SIG-M5 (cell line): Measurements from ENCODE around the gene TET1.
"Not testable (repeated sequence)": the region's sequence is repeated elsewhere in the genome, so short reads cannot be mapped to it uniquely, and the experiment has no call there.

Experiments used
- DNase-seq: peaks from one replicate; lab custom pipeline; 2025; lab: John Stamatoyannopoulos, UW

TET1 gene

DNA sequence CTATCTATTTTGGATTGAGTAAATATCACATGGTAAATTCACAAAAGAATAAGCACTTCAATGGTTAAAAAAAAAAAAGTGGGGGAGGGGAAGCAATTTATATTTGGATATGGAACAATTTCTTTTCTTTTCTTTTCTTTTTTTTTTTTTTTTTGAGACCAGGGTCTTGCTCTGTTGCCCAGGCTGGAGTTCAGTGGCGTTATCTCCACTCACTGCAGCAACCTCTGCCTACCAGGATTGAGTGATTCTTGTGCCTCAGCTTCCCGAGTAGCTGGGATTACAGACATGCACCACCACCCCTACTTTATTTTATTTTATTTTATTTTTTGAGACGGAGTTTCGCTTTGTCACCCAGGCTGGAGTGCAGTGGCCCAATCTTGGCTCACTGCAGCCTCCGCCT lies 148.8 kb downstream of the TET1 start:
- not testable (repeated sequence) for DNase-seq

DNA sequence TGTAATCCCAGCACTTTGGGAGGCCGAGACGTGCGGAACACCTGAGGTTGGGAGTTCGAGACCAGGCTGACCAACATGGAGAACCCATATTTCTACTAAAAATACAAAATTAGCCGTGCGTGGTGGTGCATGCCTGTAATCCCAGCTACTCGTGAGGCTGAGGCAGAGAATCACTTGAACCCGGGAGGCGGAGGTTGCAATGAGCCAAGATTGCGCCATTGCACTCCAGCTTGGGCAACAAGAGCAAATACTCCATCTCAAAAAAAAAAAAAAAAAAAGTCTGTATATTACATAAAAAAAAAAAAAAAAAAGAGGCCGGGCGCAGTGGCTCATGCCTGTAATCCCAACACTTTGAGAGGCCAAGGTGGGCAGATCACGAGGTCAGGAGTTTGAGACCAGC lies 152.9 kb downstream of the TET1 start:
- not testable (repeated sequence) for DNase-seq

DNA sequence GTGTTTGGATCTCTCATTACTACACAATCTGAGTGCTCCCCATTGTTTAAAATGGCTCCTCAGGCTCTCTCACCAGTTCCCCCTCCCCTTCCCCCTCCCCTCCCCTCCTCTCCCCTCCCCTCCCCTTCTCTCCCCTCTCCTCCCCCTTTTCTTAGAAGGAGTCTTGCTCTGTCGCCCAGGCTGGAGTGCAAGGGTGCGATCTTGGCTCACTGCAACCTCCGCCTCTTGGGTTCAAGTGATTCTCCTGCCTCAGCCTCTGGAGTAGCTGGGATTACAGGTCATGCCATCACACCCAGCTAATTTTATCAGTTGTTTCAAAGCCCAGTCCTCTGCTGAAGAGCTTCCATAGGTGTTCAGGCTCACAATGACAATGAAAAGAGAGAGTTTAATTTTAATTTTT lies 157.3 kb downstream of the TET1 start:
- no peak for DNase-seq

DNA sequence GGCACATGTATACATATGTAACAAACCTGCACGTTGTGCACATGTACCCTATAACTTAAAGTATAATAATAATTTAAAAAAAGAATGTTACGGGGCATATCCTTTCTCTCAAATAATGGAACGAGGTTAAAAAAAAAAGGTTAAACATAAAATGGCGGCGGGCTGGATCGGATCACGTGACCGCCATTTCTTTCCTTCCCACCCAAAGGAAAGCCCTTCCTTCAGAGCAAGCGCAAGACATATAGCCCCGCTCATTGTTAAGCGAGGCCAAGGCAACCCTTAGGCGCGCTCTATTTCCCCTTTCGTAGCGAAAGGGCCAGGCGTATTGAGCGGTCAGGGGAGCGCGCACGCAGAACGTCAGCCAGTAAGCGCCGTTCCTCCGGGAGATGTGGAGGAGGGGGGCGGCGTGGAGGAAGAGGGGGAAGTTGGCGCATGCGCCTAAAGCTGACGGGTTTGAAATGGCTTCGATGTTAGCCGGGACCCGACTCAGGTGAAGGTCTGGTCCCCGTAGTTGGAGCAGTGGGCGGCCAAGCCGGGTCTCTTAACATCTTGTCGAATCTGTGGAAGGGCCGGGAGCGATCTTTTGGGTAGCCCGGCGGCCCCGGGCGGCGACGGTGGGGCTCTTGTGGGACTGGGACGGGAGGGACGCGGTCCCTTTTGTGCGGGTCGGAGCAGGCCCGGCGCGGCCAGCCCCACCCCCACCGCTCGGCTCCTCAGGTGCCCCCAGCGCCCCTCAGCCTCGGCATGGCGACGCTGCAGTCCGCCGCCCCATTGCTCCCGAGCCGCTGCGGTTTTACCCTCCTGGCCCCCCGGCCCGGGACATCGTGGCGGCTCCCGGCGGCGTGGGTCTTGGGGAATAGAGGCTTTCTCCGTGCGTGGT lies 160.9 kb downstream of the TET1 start, which contains the start of gene CCAR1:
Gene CCAR1, plus strand, starts transcription at position 447 of the 880 bp plus-strand sequence. CDS start 1,266 bp downstream, outside the sequence.
- DNase-seq = peak; percentile 88

DNA sequence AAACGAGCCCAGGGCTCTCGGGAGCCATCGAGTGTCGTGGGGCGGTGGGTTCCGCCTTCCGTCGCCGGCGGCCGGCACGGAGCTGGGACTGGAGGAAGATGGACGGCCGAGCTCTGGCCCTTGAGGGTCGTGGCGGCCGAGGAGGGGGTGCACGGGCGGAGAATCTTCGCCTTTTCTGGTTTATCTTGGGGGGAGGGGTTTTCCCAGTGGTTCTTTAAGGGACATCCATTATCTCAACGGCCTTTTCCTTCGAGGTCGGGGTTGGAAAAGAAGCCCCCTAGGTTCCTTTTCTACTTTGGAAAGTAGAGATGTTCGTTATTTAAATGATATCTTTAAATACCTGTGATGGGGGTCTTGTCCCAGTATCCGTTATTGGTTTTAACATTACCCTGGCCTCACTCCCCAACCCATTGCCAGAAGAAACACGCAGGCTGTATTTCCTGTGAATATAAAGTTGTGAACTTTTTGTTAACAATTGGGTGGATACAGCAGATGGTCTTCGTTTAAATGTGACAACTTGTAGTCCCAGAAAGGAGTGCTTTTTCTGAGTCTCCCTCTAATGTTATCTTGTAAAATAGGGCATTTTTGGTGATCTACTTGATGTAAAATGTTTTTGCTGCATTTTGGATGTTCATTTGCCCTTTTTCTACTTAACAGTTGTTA lies 161.7 kb downstream of the TET1 start:
- DNase-seq = no peak

DNA sequence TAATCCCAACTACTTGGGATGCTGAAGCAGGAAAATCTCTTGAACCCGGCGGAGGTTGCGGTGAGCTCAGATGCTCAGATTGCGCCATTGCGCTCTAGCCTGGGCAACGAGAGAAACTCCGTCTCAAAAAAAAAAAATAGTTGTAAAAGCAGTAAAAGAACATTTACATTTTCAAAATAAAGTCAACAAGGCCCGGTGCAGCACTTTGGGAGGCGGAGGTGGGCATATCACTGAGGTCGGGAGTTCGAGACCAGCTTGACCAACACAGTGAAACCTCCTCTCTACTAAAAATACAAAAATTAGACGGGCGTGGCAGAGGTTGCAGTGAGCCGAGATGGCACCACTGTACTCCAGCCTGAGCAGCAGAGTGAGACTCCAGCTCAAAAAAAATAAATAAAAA lies 164.9 kb downstream of the TET1 start:
- DNase-seq = no peak

DNA sequence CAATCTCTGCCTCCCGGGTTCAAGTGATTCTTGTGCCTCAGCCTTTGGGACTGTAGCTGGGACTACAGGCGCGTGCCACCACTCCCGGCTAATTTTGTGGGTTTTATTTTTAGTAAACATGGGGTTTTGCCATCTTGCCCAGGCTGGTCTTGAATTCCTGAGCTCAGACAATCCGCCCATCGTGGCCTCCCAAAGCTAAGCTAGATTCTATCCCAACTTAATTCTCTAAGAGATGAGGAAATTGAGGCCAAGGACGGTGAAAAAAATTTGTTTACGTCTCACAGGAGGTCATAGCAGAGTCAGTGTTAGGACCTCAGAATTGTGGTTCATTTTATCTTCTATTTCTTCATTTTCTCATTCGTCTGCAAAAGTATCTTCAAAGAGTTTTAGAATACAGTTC lies 167.0 kb downstream of the TET1 start:
- no peak for DNase-seq

DNA sequence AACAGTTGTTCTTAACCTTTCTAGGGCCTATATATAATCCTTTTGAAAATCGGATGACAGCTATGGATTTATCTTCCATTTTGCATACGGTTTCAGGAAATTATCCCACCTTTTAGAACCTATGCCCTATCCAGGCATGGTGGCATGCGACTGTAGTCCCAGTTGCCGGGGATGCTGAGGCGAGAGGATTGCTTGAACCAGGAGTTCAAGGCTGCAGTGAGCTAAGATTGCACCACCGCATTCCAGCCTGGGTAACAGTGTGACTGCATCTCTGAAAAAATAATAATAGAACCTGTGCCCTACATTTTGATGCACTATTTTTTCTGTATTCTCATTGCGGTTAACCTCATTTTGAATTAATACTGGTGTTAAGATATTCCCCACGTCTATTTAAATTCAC lies 172.5 kb downstream of the TET1 start:
- DNase-seq = no peak

DNA sequence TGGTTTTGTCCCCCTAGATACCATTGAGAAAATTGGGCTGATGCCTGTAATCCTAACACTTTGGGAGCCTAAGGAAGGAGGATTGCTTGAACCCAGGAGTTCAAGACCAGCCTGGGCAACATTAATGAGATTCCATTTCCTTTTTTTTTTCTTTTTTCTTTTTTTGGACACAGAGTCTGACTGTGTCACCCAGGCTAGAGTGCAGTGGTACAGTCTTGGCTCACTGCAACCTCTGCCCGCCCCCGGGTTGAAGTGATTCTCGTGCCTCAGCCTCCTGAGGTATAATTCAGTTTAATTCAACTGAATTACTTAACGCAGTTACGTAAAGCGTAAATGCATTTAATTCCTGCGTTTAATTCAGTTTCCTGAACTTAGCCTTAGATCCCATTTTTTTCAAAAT lies 174.2 kb downstream of the TET1 start:
- DNase-seq = no peak

DNA sequence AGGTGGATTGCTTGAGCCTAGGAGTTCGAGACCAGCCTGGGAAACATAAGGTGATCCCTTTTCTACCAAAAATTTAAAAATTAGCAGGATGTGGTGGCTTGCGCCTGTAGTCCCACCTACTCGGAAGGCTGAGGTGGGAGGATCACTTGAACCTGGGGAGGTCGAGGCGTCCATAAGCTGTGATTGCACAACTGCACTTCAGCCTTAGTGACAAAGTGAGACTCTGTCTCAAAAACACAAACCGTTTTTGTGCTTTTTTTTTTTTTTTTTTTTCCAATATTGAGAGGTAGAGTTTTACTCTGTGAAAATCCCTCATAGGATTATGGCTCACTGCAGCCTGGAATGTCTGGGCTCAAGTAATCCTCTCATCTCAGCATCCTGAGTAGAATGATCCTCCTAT lies 175.0 kb downstream of the TET1 start:
- DNase-seq = no peak

DNA sequence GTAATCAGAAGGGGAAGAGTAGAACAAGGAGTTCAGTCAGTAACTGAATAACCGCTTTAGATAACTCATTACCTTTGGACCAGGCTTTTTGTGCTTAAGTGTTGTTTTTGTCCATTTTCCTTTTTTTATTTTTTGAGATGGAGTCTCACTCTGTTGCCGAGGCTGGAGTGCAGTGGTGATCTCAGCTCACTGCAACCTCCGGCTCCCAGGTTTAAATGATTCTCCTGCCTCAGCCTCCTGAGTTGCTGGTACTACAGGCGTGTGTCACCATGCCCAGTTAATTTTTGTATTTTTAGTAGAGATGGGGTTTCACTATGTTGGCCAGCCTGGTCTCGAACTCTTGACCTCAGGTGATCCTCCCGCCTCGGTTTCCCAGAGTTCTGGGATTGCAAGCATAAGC lies 175.6 kb downstream of the TET1 start:
- not testable (repeated sequence) for DNase-seq

DNA sequence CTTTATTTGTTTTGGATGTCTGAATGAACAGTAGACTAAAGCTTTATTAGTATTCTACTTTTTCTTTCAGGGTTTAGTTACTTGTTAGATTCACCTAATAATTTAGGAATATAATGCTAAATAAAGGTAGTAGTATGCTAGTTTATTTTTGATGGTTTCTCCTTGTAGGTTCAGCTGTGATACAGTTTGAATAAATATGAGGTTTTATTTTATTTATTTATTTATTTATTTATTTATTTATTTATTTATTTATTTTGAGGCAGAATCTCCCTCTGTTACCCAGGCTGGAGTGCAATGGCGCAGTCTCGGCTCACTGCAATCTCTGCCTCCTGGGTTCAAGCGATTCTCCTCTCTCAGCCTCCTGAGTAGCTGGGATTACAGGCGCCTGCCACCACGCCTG lies 180.5 kb downstream of the TET1 start:
- DNase-seq = not testable (repeated sequence)

DNA sequence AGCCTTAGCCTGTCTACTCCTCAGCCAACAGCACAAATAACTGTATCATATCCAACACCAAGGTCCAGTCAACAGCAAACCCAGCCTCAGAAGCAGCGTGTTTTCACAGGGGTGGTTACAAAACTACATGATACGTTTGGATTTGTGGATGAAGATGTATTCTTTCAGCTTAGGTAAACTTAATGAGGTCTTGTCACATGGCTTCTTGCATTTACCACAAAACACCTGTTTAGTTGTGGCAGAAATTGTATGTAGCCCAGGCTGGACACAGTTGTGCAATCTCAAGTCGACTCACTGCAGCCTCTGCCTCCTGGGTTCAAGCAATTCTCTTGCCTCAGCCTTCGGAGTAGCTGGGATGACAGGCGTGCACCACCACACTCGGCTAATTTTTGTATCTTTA lies 182.3 kb downstream of the TET1 start:
- DNase-seq = no peak
